GM12864 (cell line): ENCODE results near the gene GABRB1.
A peak's percentile ranks its signal among the peaks of the same experiment; 100 is the strongest.

ENCODE experiments used
- DNase-seq: peaks from one replicate; pipeline ENCODE4 v3.0.0-alpha.2; 2011; ENCODE audit warnings: low read depth
- H3K4me3 ChIP-seq: 2 replicates; pipeline ENCODE4 v1.5.1; 2011; ENCODE audit warnings: mild to moderate bottlenecking, low read depth, low read length, control low read depth
- TF ChIP-seq, protein P1 (sequence below): IDR thresholded peaks from 2 replicates; pipeline ENCODE4 v1.5.1; 2011; ENCODE audit warnings: low read depth, mild to moderate bottlenecking, moderate library complexity, low read length, control low read depth, inconsistent platforms; ENCODE audit errors: missing control alignments

GABRB1 gene

GRCh38 chr4:47381172-47381571 lies 349.8 kb downstream of the GABRB1 start:
- no peak overlapping the region for H3K4me3 ChIP-seq
- TF ChIP-seq, protein P1, sequence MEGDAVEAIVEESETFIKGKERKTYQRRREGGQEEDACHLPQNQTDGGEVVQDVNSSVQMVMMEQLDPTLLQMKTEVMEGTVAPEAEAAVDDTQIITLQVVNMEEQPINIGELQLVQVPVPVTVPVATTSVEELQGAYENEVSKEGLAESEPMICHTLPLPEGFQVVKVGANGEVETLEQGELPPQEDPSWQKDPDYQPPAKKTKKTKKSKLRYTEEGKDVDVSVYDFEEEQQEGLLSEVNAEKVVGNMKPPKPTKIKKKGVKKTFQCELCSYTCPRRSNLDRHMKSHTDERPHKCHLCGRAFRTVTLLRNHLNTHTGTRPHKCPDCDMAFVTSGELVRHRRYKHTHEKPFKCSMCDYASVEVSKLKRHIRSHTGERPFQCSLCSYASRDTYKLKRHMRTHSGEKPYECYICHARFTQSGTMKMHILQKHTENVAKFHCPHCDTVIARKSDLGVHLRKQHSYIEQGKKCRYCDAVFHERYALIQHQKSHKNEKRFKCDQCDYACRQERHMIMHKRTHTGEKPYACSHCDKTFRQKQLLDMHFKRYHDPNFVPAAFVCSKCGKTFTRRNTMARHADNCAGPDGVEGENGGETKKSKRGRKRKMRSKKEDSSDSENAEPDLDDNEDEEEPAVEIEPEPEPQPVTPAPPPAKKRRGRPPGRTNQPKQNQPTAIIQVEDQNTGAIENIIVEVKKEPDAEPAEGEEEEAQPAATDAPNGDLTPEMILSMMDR: no peak
- no peak for DNase-seq

DNA sequence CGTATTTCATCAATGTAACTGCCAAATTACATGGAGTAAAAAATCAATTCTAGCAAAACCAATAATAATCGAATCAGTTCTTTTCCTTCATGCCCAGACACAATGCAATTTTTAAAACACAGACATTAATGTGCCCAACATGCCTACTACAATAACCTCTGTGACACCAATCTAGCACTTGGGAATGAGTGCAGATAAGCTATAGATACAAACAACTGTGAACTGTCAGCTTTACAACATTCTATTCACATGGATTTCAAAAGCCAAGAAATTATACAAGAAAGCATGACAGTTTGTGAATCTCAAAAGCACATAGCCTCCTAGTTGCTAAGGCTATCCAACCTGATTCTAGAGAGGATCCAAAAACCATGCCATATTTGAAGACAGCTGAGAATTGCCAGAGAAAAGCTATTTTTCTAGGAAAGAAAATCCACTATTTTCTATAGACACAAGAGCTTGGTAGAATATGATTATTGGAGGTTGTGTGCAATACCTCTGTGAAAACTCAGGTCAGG lies 351.5 kb downstream of the GABRB1 start:
- DNase-seq: no peak
- TF ChIP-seq, protein P1: no peak
- no peak overlapping the region for H3K4me3 ChIP-seq

- DNase-seq: no peak
- TF ChIP-seq, protein P1: peak; percentile 33
- H3K4me3 ChIP-seq: no peak overlapping the region
Measured at GRCh38 chr4:47383829-47384427, 352.6 kb downstream of the GABRB1 start.

DNA sequence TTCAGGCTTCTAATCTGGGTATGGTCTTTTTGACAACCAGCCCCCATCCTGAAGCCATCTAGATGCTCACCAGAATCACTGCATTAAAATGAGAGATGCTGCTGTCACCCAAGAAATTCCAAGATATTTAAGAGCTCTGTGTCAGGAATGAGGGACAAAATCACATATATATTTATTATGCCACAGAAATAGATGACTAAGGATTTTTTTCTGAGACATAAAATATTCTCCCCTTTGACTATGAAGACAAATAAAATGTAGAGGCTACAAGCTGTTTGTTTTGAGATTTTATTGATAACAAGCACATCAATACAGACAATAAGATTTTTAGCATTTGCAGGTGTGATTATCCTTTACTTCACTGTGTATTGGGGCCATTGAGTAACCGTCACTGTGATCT lies 354.8 kb downstream of the GABRB1 start:
- no peak for DNase-seq
- TF ChIP-seq, protein P1: no peak
- no peak overlapping the region for H3K4me3 ChIP-seq

DNA sequence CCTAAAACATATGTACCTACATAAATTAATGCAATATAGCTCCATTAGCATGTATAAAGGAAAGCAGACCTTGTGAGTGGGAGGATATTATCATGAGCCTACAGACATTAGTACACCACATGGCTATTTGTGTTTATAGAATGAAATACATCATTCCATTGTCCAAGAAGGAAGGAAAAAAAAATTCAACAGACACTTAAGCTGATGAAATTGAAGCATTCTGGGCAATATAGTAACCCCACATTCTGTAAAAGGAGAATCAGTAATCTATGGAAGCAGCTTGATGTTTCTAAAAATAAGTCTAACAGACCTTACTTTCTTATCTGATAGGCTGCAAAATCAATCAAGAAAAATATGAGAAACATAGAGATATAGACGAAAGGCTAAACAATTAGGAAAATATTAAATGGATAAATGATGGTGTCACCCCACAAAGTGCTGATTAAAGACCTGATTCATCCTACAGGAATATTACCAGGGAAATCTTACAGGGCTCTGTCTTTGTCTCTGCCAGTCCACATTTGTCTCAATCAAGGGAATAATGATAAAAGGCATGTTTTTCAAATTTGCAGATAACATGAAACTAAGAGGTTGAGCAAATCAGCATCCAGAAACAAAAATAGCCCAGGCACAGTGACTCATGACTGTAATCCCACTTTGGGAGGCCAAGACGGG lies 355.3 kb downstream of the GABRB1 start:
- DNase-seq: no peak
- TF ChIP-seq, protein P1: no peak
- no peak overlapping the region for H3K4me3 ChIP-seq

- DNase-seq: no peak
- TF ChIP-seq, protein P1: no peak
- no peak overlapping the region for H3K4me3 ChIP-seq
Measured at GRCh38 chr4:47390428-47391125, 359.2 kb downstream of the GABRB1 start.
